H1 (cell line): ENCODE results near the gene TIGD2. TPM values are rescaled to one million over a fixed set of nuclear protein-coding genes. Genes with fewer than 3 reads are reported as not detected.

Experiments
- CTCF ChIA-PET: fragments of 300-600 bp; sonication (Branson Sonifier 250); formaldehyde crosslinking; loops from one replicate; lab custom pipeline; 2021; ENCODE audit not compliant: partially characterized antibody; lab: Charles Lee
- POLR2A ChIA-PET: fragments of 300-600 bp; sonication (Branson Sonifier 250); formaldehyde crosslinking; loops from one replicate; lab custom pipeline; 2021; ENCODE audit warnings: inconsistent platforms; ENCODE audit not compliant: partially characterized antibody; lab: Charles Lee
- DNase-seq, 2 experiments: peaks; one replicate each; pipeline versions ENCODE4 v3.0.0 to v3.0.0-alpha.2; 2010 to 2022; ENCODE audit warnings: low spot score in 2 of 2, low read depth in 1 of 2, mixed read lengths in 1 of 2
- FAIRE-seq: peaks from 2 replicates; lab custom pipeline; 2011; peaks lifted over from hg19 to GRCh38; lab: Jason Lieb, UNC
- H2AFZ ChIP-seq: 2 replicates; pipeline ENCODE4 v1.8.1; 2012; ENCODE audit warnings: low read length, inconsistent platforms
- H2AK5ac ChIP-seq: 2 replicates; pipeline ENCODE4 v1.6.1; 2013; ENCODE audit warnings: low read depth, low read length
- H2BK120ac ChIP-seq: replicated peaks from 2 replicates; pipeline ENCODE3; 2013; ENCODE audit warnings: low read depth, low read length, inconsistent platforms
- H2BK12ac ChIP-seq: 2 replicates; pipeline ENCODE4 v1.6.1; 2013; ENCODE audit warnings: low read depth, low read length
- H2BK15ac ChIP-seq: 2 replicates; pipeline ENCODE4 v1.6.1; 2013; ENCODE audit warnings: low read length
- H2BK20ac ChIP-seq: 2 replicates; pipeline ENCODE4 v1.6.1; 2013; ENCODE audit warnings: low read length
- H2BK5ac ChIP-seq: 2 replicates; pipeline ENCODE4 v1.6.1; 2013; ENCODE audit warnings: low read depth, low read length
- H3K14ac ChIP-seq: 2 replicates; pipeline ENCODE4 v1.6.1; 2013; ENCODE audit warnings: inconsistent platforms; ENCODE audit not compliant: insufficient read length
- H3K18ac ChIP-seq: 2 replicates; pipeline ENCODE4 v1.6.1; 2013; ENCODE audit warnings: low read length; ENCODE audit errors: extremely low read depth
- H3K23ac ChIP-seq: 2 replicates; pipeline ENCODE4 v1.6.1; 2013; ENCODE audit warnings: inconsistent platforms; ENCODE audit not compliant: insufficient read length
- H3K23me2 ChIP-seq: 2 replicates; pipeline ENCODE4 v1.6.1; 2013; ENCODE audit warnings: low read depth, low read length
- H3K27ac ChIP-seq: 2 replicates; pipeline ENCODE4 v1.6.1; 2011; ENCODE audit warnings: low read depth, low read length, inconsistent platforms
- H3K27me3 ChIP-seq, 4 experiments: replicated peaks in 1 of 4; 1 replicate in 1 of 4; 2 replicates in 3 of 4; pipeline versions ENCODE4 v1.6.1 to v1.8.1; 2011 to 2013; ENCODE audit warnings: low read length in 3 of 4, mild to moderate bottlenecking in 3 of 4, inconsistent platforms in 2 of 4, mixed read lengths in 2 of 4, moderate library complexity in 1 of 4; ENCODE audit not compliant: control insufficient read depth in 3 of 4, insufficient read depth in 3 of 4; ENCODE audit errors: extremely low read depth in 1 of 4
- H3K36me3 ChIP-seq, 4 experiments: 2 replicates each; pipeline versions ENCODE4 v1.6.1 to v1.8.1; 2011 to 2013; ENCODE audit warnings: mild to moderate bottlenecking in 4 of 4, low read length in 3 of 4, moderate library complexity in 2 of 4, control low read depth in 1 of 4, inconsistent platforms in 1 of 4; ENCODE audit not compliant: insufficient read depth in 4 of 4, control insufficient read depth in 2 of 4
- H3K4ac ChIP-seq: replicated peaks from 2 replicates; pipeline ENCODE3; 2013; ENCODE audit warnings: low read length, low read depth, mixed read lengths, inconsistent platforms; ENCODE audit not compliant: insufficient read length
- H3K4me1 ChIP-seq, 4 experiments: replicated peaks in 1 of 4; 1 replicate in 1 of 4; 2 replicates in 3 of 4; pipeline versions ENCODE4 v1.6.1 to v1.8.1; 2011 to 2013; ENCODE audit warnings: low read length in 3 of 4, inconsistent platforms in 2 of 4, mixed read lengths in 1 of 4; ENCODE audit not compliant: insufficient read depth in 4 of 4, control insufficient read depth in 3 of 4
- H3K4me2 ChIP-seq, 2 experiments: 2 replicates each; pipeline versions ENCODE4 v1.6.1 to v1.8.1; 2011 to 2013; ENCODE audit warnings: low read depth in 2 of 2, low read length in 2 of 2, control low read depth in 1 of 2, inconsistent platforms in 1 of 2, mild to moderate bottlenecking in 1 of 2; ENCODE audit not compliant: insufficient read depth in 1 of 2
- H3K4me3 ChIP-seq, 4 experiments: fragments of 200-600, 300-600 bp in 1 of 4; sonication (generic), shearing (Covaris generic), sonication (Bioruptor Twin) in 1 of 4; 2 replicates each; pipeline versions ENCODE4 v1.5.1 to v1.8.1; 2011 to 2016; ENCODE audit warnings: low read length in 4 of 4, low read depth in 3 of 4, control low read depth in 2 of 4, inconsistent platforms in 2 of 4, mild to moderate bottlenecking in 2 of 4, mixed read lengths in 1 of 4, moderate library complexity in 1 of 4; ENCODE audit not compliant: insufficient read depth in 2 of 4; ENCODE audit errors: extremely low read depth in 1 of 4
- H3K56ac ChIP-seq: replicated peaks from 2 replicates; pipeline ENCODE3; 2013; ENCODE audit warnings: low read depth, mild to moderate bottlenecking, mixed read lengths, low read length, inconsistent platforms; ENCODE audit not compliant: insufficient read length
- H3K79me1 ChIP-seq: 2 replicates; pipeline ENCODE4 v1.6.1; 2013; ENCODE audit warnings: low read depth, low read length, control low read depth
- H3K79me2 ChIP-seq, 2 experiments: 2 replicates each; pipeline versions ENCODE4 v1.6.1 to v1.8.1; 2012 to 2013; ENCODE audit warnings: low read length in 2 of 2, mild to moderate bottlenecking in 2 of 2, inconsistent platforms in 1 of 2; ENCODE audit not compliant: insufficient read depth in 2 of 2, control insufficient read depth in 1 of 2
- H3K9ac ChIP-seq, 4 experiments: replicated peaks in 1 of 4; 1 replicate in 1 of 4; 2 replicates in 3 of 4; pipeline versions ENCODE4 v1.6.1 to v1.8.1; 2011 to 2013; ENCODE audit warnings: low read depth in 3 of 4, low read length in 3 of 4, control low read depth in 2 of 4, mild to moderate bottlenecking in 2 of 4, moderate library complexity in 2 of 4, inconsistent platforms in 1 of 4; ENCODE audit errors: extremely low read depth in 1 of 4
- H3K9me3 ChIP-seq, 2 experiments: 2 replicates each; pipeline versions ENCODE4 v1.6.1 to v1.8.1; 2012 to 2013; ENCODE audit warnings: mild to moderate bottlenecking in 2 of 2, moderate library complexity in 2 of 2, control low read depth in 1 of 2, inconsistent platforms in 1 of 2, low read depth in 1 of 2, low read length in 1 of 2, mixed read lengths in 1 of 2; ENCODE audit not compliant: insufficient read depth in 2 of 2
- H4K20me1 ChIP-seq, 2 experiments: replicated peaks in 1 of 2; 2 replicates each; pipeline versions ENCODE3 to v1.8.1; 2011 to 2013; ENCODE audit warnings: inconsistent platforms in 2 of 2, low read length in 2 of 2, mild to moderate bottlenecking in 1 of 2; ENCODE audit not compliant: insufficient read depth in 2 of 2, control insufficient read depth in 1 of 2
- H4K5ac ChIP-seq: 2 replicates; pipeline ENCODE4 v1.6.1; 2013; ENCODE audit warnings: low read length, low read depth, mixed read lengths, inconsistent platforms; ENCODE audit not compliant: insufficient read length
- H4K8ac ChIP-seq: 2 replicates; pipeline ENCODE4 v1.8.0; 2013; ENCODE audit warnings: mild to moderate bottlenecking, moderate library complexity, low read length, inconsistent platforms; ENCODE audit not compliant: insufficient read depth; ENCODE audit errors: extremely low read depth
- H4K91ac ChIP-seq: replicated peaks from 2 replicates; pipeline ENCODE3; 2013; ENCODE audit warnings: low read length, mixed read lengths, inconsistent platforms; ENCODE audit not compliant: insufficient read length
- CEBPB ChIP-seq: IDR thresholded peaks from 2 replicates; pipeline ENCODE4 v1.6.1; 2012; ENCODE audit warnings: low read depth, low read length
- E2F6 ChIP-seq: IDR thresholded peaks from 2 replicates; pipeline ENCODE4 v1.6.1; 2012; ENCODE audit warnings: inconsistent platforms
- WGBS, 2 experiments: shearing (Covaris generic) in 1 of 2; methylation state at CpG; one replicate each; pipeline versions ENCODE4 v1.1.6 to v1.1.7; 2013 to 2015; ENCODE audit warnings: low lambda C conversion rate in 2 of 2, mixed read lengths in 2 of 2, inconsistent platforms in 1 of 2, low coverage in 1 of 2, missing lambda C conversion rate in 1 of 2; ENCODE audit not compliant: insufficient replicate concordance in 2 of 2, insufficient coverage in 1 of 2, insufficient read length in 1 of 2; ENCODE audit errors: extremely low coverage in 1 of 2, missing lambda C conversion rate in 1 of 2; 5-methylcytosine and 5-hydroxymethylcytosine counted together
- polyA plus RNA-seq, 7 experiments: library from polyadenylated mRNA; depleted of rRNA in 3 of 7; stranded (reverse) in 5 of 7; unstranded in 2 of 7; fragments of >200 nt in 5 of 7; fragments of 200-250 nt in 2 of 7; gene quantifications; 1 replicate in 5 of 7; 2 replicates in 1 of 7; 4 replicates in 1 of 7; pipeline versions ENCODE4 v1.2.1 to v1.2.3, GENCODE V29; 2011 to 2013; ENCODE audit warnings: missing spikeins in 2 of 7, mixed read lengths in 2 of 7
- total RNA-seq: library from RNA; stranded (reverse); fragmentation: NEBNext Ultra II Directional; extraction: Animal tissue kit (Norgen Biotek cat#: 25700); gene quantifications from 2 replicates; pipeline ENCODE4 v1.2.1, GENCODE V29; 2021

Gene TIGD2
- total and polyA plus RNA-seq, 2 of the 8 experiments (the other 6 are each of a cell fraction or from before 2014, with no cell fraction given) = 2.4 to 5.7 TPM

DNA sequence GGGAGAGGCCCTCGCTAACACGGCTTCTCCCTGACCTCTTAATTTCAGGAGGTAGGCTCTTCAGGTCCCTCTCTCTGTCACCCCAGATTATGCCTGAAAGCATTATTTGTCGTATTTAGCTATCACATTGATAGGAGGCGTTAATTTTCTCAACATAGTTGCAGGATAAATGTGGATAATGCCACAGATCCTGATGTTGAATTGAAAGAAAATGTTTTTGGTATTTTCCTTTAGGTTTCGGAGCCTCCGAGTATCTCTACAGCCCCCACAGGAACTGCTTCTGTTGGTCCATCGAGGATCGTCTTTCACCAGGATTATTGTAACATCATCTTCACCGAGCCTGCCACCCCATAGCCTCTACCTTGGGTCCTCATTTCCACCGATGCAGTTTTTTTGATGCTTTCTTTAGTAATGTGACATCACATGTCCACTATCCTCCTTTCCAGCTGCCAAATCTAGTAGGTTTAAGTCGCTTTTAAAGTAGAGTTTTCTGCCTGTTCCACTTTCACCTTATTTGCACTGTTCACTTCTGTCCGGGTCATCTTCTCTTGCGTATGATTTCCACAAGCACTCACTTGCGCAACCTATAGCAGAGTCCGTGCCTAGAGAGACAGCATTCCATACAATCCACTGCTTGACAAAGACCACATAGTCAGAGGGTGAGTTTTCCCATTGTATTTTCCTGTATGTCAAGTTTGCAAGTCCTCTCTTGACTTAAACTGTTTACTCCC, 665 bp downstream of the TIGD2 start:
- Histone ChIP-seq H2BK12ac (no peak overlapping the region; the same call in 1 of the 2 replicates), H3K18ac (peak overlapping the region; percentile 95; the same call in 1 of the 2 replicates), H3K23ac (no peak overlapping the region), H2BK120ac (no peak overlapping the region), H4K8ac (peak overlapping the region; percentile 40; the same call in 1 of the 2 replicates), H3K4ac (no peak overlapping the region), H2BK20ac (no peak overlapping the region), H4K91ac (no peak overlapping the region), H3K79me1 (no peaks in the 10 kb centered on the region), H2BK15ac (no peak overlapping the region), H3K23me2 (peaks cover 5% of the 10 kb centered on the region; the same call in 1 of the 2 replicates), H3K14ac (no peak overlapping the region), H2AFZ (0 out of 2 replicates have a peak overlapping the region, but pooled peaks have one; percentile 8), H3K56ac (no peak overlapping the region), H3K9ac (peak overlapping the region in 2 of 4 experiments; percentile 71 to 78; a peak in 5 of 7 replicates), H3K79me2 (no peaks in the 10 kb centered on the region), H2BK5ac (no peak overlapping the region), H3K27ac (no peak overlapping the region), H3K4me3 (peak overlapping the region; percentile 68 to 79 (median 72)), H3K4me2 (peak overlapping the region; percentile 73 to 79), H3K4me1 (peaks cover 0 to 5% (median 2%) of the 10 kb centered on the region in 4 experiments; a peak in 3 of 7 replicates), H4K5ac (no peak overlapping the region), H4K20me1 (no peaks in the 10 kb centered on the region), H2AK5ac (no peak overlapping the region), H3K9me3 (peaks cover 0 to 3% of the 10 kb centered on the region in 2 experiments; a peak in 2 of 4 replicates), H3K36me3 (no peaks in the 10 kb centered on the region), H3K27me3 (peaks cover 2 to 22% (median 15%) of the 10 kb centered on the region in 4 experiments; a peak in 6 of 7 replicates)
- POLR2A ChIA-PET = interaction anchor here (0.6 to 1.3 kb wide), 3 partner anchors 57 to 298 kb away, joined by 3 read pairs; no protein-coding TSS in a partner anchor
- CTCF ChIA-PET = interaction anchor here (1.0 to 1.9 kb wide), 2 partner anchors 91 to 293 kb away, joined by 3 to 4 read pairs; no protein-coding TSS in a partner anchor
- TF ChIP-seq CEBPB (peak; percentile 93), E2F6 (no peak)
- FAIRE-seq = no peak
- WGBS, 2 experiments = 38% methylated on average over 15 of the region's 15 CpGs; no CpG with 5 or more reads in 1 of the 2 experiments
- no peak for DNase-seq
